ENCODE measurements around the gene IFT80.
A peak's percentile ranks its signal among the peaks of the same experiment; 100 is the strongest.

IFT80 gene

DNA sequence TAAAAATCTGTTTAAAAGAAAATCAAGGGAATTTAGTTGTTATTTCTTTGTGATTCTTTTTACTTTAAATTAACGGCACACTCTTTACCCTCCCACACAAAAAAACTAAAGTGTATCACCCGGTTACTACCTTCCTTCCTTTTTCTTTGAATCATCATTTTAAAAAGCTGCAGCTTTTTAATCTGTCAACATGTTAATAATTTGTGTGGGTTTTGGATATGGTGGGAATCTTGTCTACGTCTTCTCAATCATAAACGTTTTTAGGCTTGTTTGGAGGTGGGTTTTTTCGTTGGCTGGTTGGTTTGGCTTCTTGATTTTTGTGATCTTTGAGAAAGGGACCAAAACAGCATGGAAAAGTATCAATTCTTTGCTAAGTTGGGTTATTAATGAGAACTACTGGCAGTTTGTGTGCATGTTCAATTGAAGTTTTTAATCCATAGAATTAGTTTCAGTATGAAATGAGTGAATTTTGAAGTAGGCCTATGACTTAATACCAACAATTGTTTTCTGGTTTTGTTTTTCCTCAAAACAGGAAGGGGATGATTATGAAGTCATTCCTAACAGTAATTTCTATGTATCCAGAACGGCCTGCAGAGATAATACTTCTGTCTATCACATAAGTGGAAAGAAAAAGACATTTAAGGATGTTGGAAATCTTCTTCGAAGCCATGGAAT is 4.9 kb upstream of the IFT80 start:
- no peak for ATAC-seq
- H3K27ac Mint-ChIP-seq = no peak overlapping the region
- peaks cover 30% of the 10 kb centered on the region for H3K4me1 Mint-ChIP-seq
- peaks cover 39% of the 10 kb centered on the region for H3K36me3 Mint-ChIP-seq
- peak overlapping the region; percentile 31 for H3K4me3 Mint-ChIP-seq
- H3K27me3 Mint-ChIP-seq = peaks cover 18% of the 10 kb centered on the region
- H3K9me3 Mint-ChIP-seq = no peaks in the 10 kb centered on the region

DNA sequence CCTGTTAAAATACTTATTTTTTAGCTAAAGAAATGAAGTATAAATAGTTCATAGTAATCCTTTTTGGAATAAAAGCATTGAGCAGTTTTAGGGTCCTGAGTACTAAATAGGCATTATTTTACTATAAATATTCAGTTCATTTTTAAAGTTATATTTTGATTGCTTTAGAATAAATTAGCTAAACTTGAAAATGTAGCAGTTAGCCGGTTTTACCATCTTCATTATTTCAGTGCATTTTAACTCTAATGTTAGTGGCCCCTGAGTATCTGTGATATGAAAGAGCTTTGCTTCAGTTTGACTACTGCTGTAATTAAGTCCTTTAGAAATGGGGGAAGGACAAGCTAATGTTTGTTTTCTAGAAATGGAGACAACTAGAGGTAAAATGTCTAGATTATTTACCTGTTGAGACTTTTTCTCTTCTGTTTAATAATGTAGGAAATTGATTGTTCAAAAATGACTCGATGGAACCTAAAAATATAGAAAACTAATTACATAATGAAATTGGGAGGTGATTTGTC is 4.1 kb upstream of the IFT80 start:
- peaks cover 32% of the 10 kb centered on the region for H3K36me3 Mint-ChIP-seq
- peaks cover 38% of the 10 kb centered on the region for H3K4me1 Mint-ChIP-seq
- H3K4me3 Mint-ChIP-seq = no peak overlapping the region
- no peak for ATAC-seq
- H3K27ac Mint-ChIP-seq = no peak overlapping the region
- H3K27me3 Mint-ChIP-seq = peaks cover 18% of the 10 kb centered on the region
- H3K9me3 Mint-ChIP-seq = no peaks in the 10 kb centered on the region

DNA sequence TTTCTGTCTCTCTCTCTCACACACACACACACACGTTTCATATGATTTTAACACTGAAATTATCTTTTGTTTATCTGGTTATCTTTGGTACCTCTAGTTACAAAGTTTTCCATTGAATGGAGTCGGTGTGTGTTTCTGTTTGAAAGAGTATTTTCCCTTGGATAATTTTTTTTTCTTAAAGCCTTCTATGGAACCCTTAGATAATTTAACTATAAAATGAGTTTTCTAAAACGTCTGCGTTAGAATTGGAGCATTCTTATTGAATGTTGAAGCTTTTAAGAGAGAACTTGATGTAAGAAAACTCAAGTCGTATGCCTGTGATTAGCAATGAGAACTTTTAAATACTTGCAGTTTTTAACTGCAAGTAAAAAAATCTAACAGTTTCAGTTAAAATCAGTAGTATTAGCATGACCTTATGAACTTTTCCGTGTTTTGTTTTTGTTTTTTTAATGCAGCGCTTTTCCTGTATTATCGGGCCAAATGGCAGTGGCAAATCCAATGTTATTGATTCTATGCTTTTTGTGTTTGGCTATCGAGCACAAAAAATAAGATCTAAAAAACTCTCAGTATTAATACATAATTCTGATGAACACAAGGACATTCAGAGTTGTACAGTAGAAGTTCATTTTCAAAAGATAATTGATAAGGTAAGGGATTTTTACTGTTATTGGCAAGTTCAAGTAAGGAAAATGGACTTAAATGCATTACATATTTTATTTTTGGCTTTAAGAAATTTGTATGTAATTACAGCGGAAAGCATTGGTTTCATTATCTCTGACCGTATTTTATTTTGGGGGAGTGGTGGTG is 3.4 kb upstream of the IFT80 start:
- Mint-ChIP-seq H3K27me3 (peaks cover 18% of the 10 kb centered on the region), H3K4me1 (peaks cover 40% of the 10 kb centered on the region), H3K36me3 (peaks cover 30% of the 10 kb centered on the region), H3K27ac (peak overlapping the region; percentile 93), H3K4me3 (peak overlapping the region; percentile 57), H3K9me3 (no peaks in the 10 kb centered on the region)
- ATAC-seq = no peak

DNA sequence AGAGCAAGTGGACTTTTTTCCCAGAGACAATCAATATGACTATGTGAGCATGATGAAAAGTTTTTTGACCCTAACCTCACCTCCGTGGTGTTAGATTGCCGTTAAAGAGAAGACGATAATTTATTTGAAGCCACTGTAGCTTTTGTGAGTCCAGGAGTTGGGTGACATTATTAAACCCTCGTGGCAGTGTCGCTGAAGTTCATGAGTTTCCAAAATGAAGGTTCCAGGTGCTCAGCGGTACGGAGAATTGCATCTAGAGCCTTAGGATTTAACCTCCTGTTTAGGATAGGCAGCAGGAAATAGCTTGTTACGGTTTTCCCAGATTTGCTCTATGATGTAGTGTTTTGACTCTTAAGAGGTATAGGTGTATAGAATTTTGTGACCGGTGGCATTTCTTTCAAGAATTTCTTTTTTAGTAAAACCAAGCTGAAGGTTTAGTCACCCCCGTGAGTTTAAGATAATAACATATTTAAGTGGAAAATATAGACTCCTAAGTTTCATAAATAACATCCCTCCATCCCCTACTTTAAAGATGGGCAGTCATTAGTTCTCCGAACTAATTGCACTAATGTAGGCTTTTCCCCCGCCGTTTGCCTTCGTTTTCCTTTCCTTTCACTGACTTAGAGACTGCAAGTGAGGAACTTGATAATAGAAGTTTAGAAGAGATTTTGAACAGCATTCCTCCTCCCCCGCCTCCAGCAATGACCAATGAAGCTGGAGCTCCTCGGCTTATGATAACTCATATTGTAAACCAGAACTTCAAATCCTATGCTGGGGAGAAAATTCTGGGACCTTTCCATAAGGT is 2.5 kb upstream of the IFT80 start:
- Mint-ChIP-seq H3K27me3 (peaks cover 18% of the 10 kb centered on the region), H3K9me3 (no peaks in the 10 kb centered on the region), H3K27ac (peak overlapping the region; percentile 93), H3K4me3 (peak overlapping the region; percentile 96), H3K4me1 (peaks cover 46% of the 10 kb centered on the region), H3K36me3 (peaks cover 30% of the 10 kb centered on the region)
- no peak for ATAC-seq

DNA sequence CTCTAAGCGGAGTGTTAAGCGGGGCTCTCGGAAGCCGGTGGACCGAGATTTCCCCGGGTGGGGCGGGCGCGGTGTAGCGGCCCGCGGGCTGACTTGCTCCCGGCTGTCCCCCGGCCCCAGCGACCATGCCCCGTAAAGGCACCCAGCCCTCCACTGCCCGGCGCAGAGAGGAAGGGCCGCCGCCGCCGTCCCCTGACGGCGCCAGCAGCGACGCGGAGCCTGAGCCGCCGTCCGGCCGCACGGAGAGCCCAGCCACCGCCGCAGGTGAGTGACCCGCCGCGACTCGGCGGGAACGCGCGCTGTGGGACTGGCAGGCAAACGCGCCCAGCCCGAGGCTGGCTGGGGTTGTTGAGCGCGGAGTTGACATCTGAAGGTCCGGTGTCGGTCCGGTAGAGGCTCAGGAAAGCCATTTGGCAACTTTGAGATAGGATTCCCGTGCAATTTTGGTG is 1.7 kb upstream of the IFT80 start:
- Mint-ChIP-seq H3K9me3 (no peaks in the 10 kb centered on the region), H3K4me3 (peak overlapping the region; percentile 96), H3K36me3 (peaks cover 30% of the 10 kb centered on the region), H3K27ac (peak overlapping the region; percentile 93), H3K27me3 (peaks cover 18% of the 10 kb centered on the region), H3K4me1 (peaks cover 46% of the 10 kb centered on the region)
- no peak for ATAC-seq

DNA sequence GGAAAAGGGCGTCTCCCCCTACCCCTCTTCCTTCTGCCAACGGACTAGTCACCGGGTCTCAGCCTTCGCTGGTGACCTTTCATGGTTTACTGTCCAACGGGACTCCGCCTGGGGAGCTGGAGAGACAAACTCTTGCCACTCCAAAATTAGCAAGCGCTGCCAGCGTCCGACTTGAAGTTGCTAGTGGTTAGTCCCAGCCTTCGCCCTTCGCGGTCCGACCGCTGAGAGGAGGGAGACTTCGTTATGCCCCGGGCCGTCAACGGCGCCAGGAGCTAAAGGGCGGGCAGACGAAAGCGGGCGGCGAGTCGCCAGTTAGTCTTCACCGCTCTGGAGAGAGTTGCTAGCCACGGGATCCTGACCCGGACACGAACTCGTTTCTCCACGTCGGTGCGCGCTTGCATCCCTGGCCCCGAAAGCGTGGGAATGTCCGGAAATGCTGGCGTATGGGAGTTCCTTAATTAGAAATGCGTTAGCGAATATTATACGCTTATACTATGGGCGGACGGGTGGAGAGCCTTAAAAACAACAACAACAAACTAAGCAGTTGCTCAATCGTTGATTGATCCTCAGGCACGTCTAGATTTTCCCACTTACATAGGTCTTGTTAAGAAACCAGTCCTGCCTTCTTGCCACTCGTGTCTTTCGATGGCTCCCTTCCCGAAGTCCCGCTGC is 1.1 kb upstream of the IFT80 start:
- H3K36me3 Mint-ChIP-seq = peaks cover 30% of the 10 kb centered on the region

DNA sequence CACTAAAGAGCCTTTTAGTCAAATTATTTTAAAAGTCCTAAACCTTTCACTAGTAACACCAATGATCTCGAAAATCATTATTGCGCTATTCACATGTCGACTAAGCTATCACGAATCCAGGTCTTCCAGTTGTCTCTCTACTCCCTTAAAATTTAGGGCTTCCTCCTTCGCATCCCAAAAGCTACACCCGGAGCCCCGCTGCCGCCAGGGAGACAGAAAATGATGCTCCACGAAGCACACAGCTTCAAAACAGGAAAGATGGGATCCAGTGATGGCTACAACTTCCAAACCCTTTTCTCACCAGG is 253 bp downstream of the IFT80 start:
- Mint-ChIP-seq H3K27me3 (peaks cover 18% of the 10 kb centered on the region), H3K4me1 (peaks cover 42% of the 10 kb centered on the region), H3K9me3 (no peaks in the 10 kb centered on the region), H3K4me3 (peak overlapping the region; percentile 96), H3K36me3 (peaks cover 20% of the 10 kb centered on the region), H3K27ac (peak overlapping the region; percentile 93)
- ATAC-seq = no peak

More for the DNA sequence above, 1.1 kb upstream of the IFT80 start:
- Mint-ChIP-seq H3K27ac (peak overlapping the region; percentile 93), H3K27me3 (peaks cover 18% of the 10 kb centered on the region), H3K4me1 (peaks cover 46% of the 10 kb centered on the region), H3K9me3 (no peaks in the 10 kb centered on the region), H3K4me3 (peak overlapping the region; percentile 96)
- peak; percentile 31 for ATAC-seq

DNA sequence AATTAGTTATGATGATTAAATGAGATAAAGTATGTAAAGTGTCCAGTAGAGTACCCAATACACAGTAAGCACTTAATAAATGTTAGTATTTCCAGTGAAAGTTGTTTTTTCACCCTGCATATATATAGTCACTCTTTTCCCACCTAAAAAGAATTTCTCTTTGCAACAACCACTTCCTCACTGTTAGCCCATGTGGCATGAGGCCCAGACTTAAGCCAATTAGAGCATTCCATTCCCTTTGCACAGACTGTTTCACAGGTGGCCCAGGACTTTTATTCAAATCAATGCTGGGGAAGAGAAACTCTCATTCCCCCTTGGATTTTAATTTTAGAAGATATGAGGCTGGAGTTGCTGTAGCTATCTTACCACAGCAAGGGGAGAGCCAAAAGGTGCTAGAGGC is 3.7 kb downstream of the IFT80 start:
- no peak overlapping the region for H3K27ac Mint-ChIP-seq
- H3K4me3 Mint-ChIP-seq = no peak overlapping the region
- H3K27me3 Mint-ChIP-seq = no peaks in the 10 kb centered on the region
- H3K36me3 Mint-ChIP-seq = peaks cover 6% of the 10 kb centered on the region
- no peak for ATAC-seq
- peaks cover 34% of the 10 kb centered on the region for H3K4me1 Mint-ChIP-seq
- no peaks in the 10 kb centered on the region for H3K9me3 Mint-ChIP-seq

DNA sequence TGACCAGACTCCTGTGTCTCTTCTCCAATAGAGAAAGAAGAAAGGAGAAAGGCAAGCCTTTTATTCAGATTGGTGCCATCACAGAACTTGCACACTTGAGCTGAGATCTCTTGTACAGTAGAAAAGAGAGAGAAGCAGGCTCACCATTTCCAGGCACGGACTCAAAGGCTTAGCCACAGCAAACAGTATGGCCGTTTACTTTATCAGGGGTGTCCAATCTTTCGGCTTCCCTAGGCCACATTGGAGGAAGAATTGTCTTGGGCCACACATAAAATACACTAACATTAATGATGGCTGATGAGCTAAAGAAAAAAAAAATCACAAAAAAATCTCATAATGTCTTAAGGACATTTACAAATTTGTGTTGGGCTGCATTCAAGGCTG is 5.0 kb downstream of the IFT80 start:
- H3K27me3 Mint-ChIP-seq = no peaks in the 10 kb centered on the region
- no peaks in the 10 kb centered on the region for H3K9me3 Mint-ChIP-seq
- H3K4me3 Mint-ChIP-seq = no peak overlapping the region
- peaks cover 30% of the 10 kb centered on the region for H3K4me1 Mint-ChIP-seq
- no peak overlapping the region for H3K27ac Mint-ChIP-seq
- ATAC-seq = no peak
- peaks cover 10% of the 10 kb centered on the region for H3K36me3 Mint-ChIP-seq

DNA sequence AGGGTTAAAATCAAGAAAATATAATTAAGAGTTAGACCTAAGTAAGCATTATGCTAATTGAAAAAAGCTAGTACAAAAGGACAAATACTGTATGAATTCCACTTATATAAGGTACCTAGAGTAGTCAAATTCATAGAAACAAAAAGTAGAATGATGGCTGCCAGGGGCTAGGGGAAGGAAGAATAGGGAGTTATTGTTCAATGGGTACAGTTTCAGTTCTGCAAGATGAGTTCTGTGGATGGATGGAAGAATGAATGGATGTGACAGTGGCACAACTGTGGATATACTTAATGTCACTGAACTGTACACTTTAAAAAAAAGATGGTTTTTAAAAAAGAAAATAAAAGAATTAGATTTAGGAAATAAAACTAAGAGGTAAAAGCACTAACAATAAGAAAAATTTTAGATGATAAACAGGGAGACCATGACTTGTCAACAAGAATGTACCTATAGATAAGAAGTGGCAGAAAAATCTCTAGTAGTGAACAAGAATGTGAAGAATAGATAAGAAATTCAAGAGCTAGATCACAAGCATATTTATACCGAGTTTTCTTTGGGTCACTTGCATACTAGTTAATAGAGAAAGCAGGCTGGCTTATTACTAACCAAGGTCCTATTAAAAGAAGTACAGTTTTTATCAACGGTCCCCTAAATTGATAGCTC is 5.5 kb downstream of the IFT80 start:
- H3K27me3 Mint-ChIP-seq = no peaks in the 10 kb centered on the region
- H3K27ac Mint-ChIP-seq = no peak overlapping the region
- peaks cover 25% of the 10 kb centered on the region for H3K4me1 Mint-ChIP-seq
- ATAC-seq = no peak
- H3K4me3 Mint-ChIP-seq = no peak overlapping the region
- H3K36me3 Mint-ChIP-seq = peaks cover 10% of the 10 kb centered on the region
- H3K9me3 Mint-ChIP-seq = no peaks in the 10 kb centered on the region

DNA sequence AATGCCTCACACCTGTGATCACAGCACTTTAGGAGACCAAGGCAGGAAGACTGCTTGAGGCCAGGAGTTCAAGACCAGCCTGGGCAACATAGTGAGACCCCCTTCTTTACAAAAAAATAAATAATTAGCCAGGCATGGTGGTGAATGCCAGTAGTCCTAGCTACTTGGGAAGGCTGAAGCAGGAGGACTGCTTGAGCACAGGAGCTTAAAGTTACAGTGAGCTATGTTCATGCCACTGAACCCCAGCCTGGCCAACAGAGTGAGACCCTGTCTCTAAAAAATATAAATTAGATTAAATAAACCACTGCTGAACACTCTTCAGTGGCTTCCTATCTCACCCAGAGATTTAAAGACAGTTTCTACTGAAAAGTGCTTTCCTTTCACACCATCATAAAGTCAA is 6.2 kb downstream of the IFT80 start:
- H3K9me3 Mint-ChIP-seq = no peaks in the 10 kb centered on the region
- H3K4me3 Mint-ChIP-seq = no peak overlapping the region
- H3K4me1 Mint-ChIP-seq = peaks cover 20% of the 10 kb centered on the region
- ATAC-seq = no peak
- no peak overlapping the region for H3K27ac Mint-ChIP-seq
- H3K36me3 Mint-ChIP-seq = peaks cover 12% of the 10 kb centered on the region
- no peaks in the 10 kb centered on the region for H3K27me3 Mint-ChIP-seq

DNA sequence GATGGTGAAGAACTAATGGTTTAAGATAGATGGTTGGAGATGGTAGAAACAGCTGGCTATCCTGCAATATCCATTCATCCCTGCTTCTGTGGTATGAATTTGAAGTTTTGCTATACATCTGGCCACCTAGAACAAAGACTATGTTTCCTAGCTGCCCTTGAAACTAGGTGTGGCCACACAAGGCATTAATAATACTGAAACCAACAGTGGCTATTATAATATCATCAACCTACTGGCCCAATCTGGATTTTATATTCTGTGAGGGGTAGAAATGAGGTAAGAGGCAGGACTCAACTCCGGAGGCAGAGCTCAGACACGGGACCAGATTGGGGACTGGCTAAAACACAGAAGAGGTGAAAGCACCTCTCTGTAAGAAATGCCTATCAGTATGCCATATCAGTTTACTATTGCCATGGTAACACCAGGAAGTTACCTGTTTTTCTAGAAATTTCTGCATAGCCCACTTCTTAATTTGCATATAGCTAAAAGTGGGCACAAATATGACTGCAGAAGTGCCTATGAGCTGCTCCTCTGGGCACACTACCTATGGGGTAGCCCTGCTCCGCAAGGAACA is 8.4 kb downstream of the IFT80 start:
- no peak for ATAC-seq
- Mint-ChIP-seq H3K9me3 (no peaks in the 10 kb centered on the region), H3K27ac (no peak overlapping the region), H3K4me3 (no peak overlapping the region), H3K27me3 (no peaks in the 10 kb centered on the region), H3K4me1 (peaks cover 14% of the 10 kb centered on the region), H3K36me3 (peaks cover 23% of the 10 kb centered on the region)

DNA sequence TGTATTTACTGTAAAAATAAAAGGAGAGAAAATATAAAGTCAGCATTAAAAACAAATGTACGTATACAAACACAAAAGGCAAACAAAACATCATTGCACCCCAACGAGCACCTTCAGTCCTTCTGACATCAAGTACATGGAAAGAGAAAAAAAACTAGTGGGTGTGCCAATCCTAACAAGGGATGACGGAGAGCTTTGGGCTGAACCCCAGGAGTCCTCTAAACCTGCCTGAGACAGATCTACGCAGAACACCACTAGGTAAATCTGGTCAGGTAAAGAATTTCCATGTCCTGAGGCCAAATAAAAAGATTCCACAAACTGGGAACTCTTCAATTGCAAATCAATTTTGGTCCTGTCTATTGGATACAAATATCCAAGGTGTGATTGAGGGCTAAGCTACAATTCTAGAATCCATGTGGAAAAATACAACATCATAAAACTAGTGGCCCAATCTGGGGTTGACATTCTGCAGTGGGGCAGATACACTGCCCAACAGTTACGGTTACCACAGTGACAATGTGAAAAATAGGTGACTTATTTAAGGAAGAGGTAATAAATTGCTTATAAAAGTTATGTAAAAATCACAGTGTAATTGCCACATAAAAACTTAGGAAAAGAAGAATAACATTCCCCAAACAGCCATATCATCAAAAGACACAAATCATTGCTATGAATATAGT is 14.2 kb downstream of the IFT80 start:
- H3K9me3 Mint-ChIP-seq = no peaks in the 10 kb centered on the region
- no peak overlapping the region for H3K27ac Mint-ChIP-seq
- H3K4me3 Mint-ChIP-seq = no peak overlapping the region
- H3K4me1 Mint-ChIP-seq = no peaks in the 10 kb centered on the region
- H3K36me3 Mint-ChIP-seq = peaks cover 27% of the 10 kb centered on the region
- no peaks in the 10 kb centered on the region for H3K27me3 Mint-ChIP-seq
- ATAC-seq = no peak

DNA sequence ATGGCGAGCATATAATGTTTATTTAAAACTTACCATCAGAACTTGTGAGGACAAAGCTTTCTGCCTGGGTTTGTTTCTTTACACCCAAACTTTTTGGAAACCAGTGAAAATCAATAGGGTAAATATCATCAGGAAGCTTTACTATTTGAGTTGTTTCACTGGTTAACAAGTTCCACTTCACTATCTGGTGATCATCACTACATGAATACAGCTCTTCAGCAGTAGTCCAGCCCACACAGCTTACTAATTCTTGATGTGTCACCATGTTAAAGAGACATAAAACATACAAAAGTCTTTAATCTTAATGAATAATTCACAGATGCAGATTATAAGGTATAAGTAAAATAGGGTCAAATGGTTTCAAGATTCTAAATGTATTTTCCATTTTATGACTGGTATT is 17.6 kb downstream of the IFT80 start:
- no peaks in the 10 kb centered on the region for H3K9me3 Mint-ChIP-seq
- no peak for ATAC-seq
- H3K27ac Mint-ChIP-seq = no peak overlapping the region
- peaks cover 24% of the 10 kb centered on the region for H3K36me3 Mint-ChIP-seq
- no peaks in the 10 kb centered on the region for H3K27me3 Mint-ChIP-seq
- no peaks in the 10 kb centered on the region for H3K4me1 Mint-ChIP-seq
- no peak overlapping the region for H3K4me3 Mint-ChIP-seq
